ENCODE results near the gene DNA2.

DNA sequence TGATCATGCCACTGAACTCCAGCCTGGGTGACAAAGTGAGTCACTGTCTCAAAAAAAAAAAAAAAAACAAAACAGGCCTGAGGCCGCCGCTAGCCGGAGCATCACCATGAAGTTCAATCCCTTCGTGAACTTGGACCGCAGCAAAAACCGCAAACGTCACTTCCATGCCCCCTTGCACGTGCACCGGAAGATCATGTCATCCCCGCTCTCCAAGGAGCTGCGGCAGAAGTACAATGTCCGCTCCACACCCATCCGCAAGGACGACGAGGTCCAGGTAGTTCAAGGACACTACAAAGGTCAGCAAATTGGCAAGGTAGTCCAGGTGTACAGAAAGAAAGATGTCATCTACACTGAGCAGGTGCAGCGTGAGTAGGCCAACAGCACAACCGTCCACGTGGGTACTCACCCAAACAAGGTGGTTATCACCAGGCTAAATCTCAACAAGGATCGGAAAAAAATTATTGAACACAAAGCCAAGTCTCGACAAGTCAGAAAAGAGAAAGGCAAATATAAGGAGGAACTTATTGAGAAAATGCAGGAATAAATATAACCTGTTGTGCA, 47.2 kb downstream of the DNA2 start:
- TF ChIP-seq, protein P1, sequence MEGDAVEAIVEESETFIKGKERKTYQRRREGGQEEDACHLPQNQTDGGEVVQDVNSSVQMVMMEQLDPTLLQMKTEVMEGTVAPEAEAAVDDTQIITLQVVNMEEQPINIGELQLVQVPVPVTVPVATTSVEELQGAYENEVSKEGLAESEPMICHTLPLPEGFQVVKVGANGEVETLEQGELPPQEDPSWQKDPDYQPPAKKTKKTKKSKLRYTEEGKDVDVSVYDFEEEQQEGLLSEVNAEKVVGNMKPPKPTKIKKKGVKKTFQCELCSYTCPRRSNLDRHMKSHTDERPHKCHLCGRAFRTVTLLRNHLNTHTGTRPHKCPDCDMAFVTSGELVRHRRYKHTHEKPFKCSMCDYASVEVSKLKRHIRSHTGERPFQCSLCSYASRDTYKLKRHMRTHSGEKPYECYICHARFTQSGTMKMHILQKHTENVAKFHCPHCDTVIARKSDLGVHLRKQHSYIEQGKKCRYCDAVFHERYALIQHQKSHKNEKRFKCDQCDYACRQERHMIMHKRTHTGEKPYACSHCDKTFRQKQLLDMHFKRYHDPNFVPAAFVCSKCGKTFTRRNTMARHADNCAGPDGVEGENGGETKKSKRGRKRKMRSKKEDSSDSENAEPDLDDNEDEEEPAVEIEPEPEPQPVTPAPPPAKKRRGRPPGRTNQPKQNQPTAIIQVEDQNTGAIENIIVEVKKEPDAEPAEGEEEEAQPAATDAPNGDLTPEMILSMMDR (IDR thresholded peaks at IDR 0.05), result no peak
- TF ChIP-seq POLR2AphosphoS5 (IDR thresholded peaks at IDR 0.05; ENCODE audit: insufficient read depth in 1 of 2, low read depth in 1 of 2), result no peak
- TF ChIP-seq POLR2A (IDR thresholded peaks at IDR 0.05), result no peak

Data from vagina (tissue), 2 donors.